Measurements from ENCODE around the gene CUEDC1. TPM values are rescaled to one million over a fixed set of nuclear protein-coding genes. Genes with fewer than 3 reads are reported as not detected.

Gene CUEDC1
- total and polyA plus RNA-seq, 2 of the 13 experiments (the other 11 are each of a cell fraction or from before 2014, with no cell fraction given): 7.4 to 12.9 TPM

- intact Hi-C loops (cut with micrococcal nuclease; ENCODE audit: unreplicated experiment): loop anchor here (2.0 kb wide), 1 partner anchor 29 kb away; no protein-coding TSS in a partner anchor
Measured at GRCh38 chr17:57957886-57958285, 2.7 kb upstream of the CUEDC1 start.

More at GRCh38 chr17:57957886-57958285, 2.7 kb upstream of the CUEDC1 start:
- no peaks in the 10 kb centered on the region for H4K20me1 ChIP-seq (ENCODE audit: insufficient read depth, low read length)
- ATAC-seq: no peak
- FAIRE-seq: no peak
- in situ Hi-C loops (cut with HindIII; ENCODE audit: extremely low pct_ligation_motif_present, low pct_unique_long_range_greater_than_20kb): no loop called here
- no peak overlapping the region for H3K4me3 ChIP-seq (replicated peaks in 1 of 3; ENCODE audit: insufficient read depth in 1 of 3, low read depth in 2 of 3, low read length in 3 of 3)
- H3K79me2 ChIP-seq (ENCODE audit: insufficient read depth, low read length): no peaks in the 10 kb centered on the region
- H3K9me3 ChIP-seq (ENCODE audit: low read length): no peaks in the 10 kb centered on the region
- H3K9ac ChIP-seq (ENCODE audit: insufficient read depth, low read depth, low read length): no peak overlapping the region
- no peak overlapping the region for H3K27ac ChIP-seq (ENCODE audit: extremely low read length, insufficient read depth, low read length)
- peaks cover 16 to 54% of the 10 kb centered on the region in 2 experiments for H3K27me3 ChIP-seq (ENCODE audit: control insufficient read depth in 1 of 2, insufficient read depth in 2 of 2, low read length in 2 of 2)
- H2AFZ ChIP-seq (ENCODE audit: low read length): no peak overlapping the region
- H3K36me3 ChIP-seq (replicated peaks in 1 of 2; ENCODE audit: control insufficient read depth in 1 of 2, insufficient read depth in 2 of 2, low read length in 2 of 2): no peaks in the 10 kb centered on the region
- no peak for DNase-seq (ENCODE audit: low spot score)
- TF ChIP-seq ZNF382 (CRISPR knock-in tag; IDR thresholded peaks at IDR 0.05; ENCODE audit: borderline replicate concordance) (no peak), ZBTB8A (CRISPR knock-in tag; IDR thresholded peaks at IDR 0.05; ENCODE audit: borderline replicate concordance, low read depth) (no peak), ARID3A (IDR thresholded peaks at IDR 0.05; ENCODE audit: low read depth, low read length) (no peak), RNF2 (conservative IDR thresholded peaks at IDR 0.05; ENCODE audit: low read depth) (no peak), SMAD3 (CRISPR knock-in tag; IDR thresholded peaks at IDR 0.05) (no peak)
- no peak overlapping the region for H3K4me2 ChIP-seq (ENCODE audit: low read depth, low read length)
- H3K4me1 ChIP-seq (ENCODE audit: insufficient read depth, low read length): peaks cover 51% of the 10 kb centered on the region
- no TSS peak for BruUV-seq (replicated peaks)
- ChIA-PET CTCF (ENCODE audit: low intra/inter-chr PET ratio, low total read pairs) (no interaction called here), POLR2A (interaction anchor here (1.6 kb wide), 1 partner anchor 65 kb away, joined by 6 read pairs; no protein-coding TSS in a partner anchor)
- 78% methylated on average over 3 of the region's 3 CpGs for whole genome bisulfite sequencing (ENCODE audit: low lambda C conversion rate)

Measured in HepG2 (cell line).